GM13977 (cell line): ENCODE measurements around the gene TNFAIP1.

Source experiments
- DNase-seq: peaks from one replicate; pipeline ENCODE4 v3.0.0; 2012; ENCODE audit warnings: low spot score
- CTCF ChIP-seq: IDR thresholded peaks from 2 replicates; pipeline ENCODE4 v1.5.1; 2012; ENCODE audit warnings: mild to moderate bottlenecking, control low read depth; ENCODE audit not compliant: insufficient read depth; ENCODE audit errors: extremely low read depth, missing control alignments
- in situ Hi-C: fragments of 300-500 bp; cut with MboI; formaldehyde crosslinking; loops from one replicate; pipeline ENCODE4 v1.12.0; 2022; ENCODE audit warnings: low sequenced_read_pairs, low pct_unique_long_range_greater_than_20kb, mixed read lengths, inconsistent platforms; ENCODE audit not compliant: unreplicated experiment

The TNFAIP1 gene

GRCh38 chr17:28357061-28357900 lies 21.7 kb downstream of the TNFAIP1 start, which contains the start of gene POLDIP2:
Gene POLDIP2, minus strand, starts transcription at chr17:28357527. Its CDS starts 79 bp downstream, at chr17:28357448.
- in situ Hi-C loops: no loop called here
- no peak for TF ChIP-seq CTCF
- peak; percentile 98 for DNase-seq

GRCh38 chr17:28357901-28358197 lies 22.3 kb downstream of the TNFAIP1 start:
- in situ Hi-C loops: no loop called here
- no peak for DNase-seq
- TF ChIP-seq CTCF: no peak

- no peak for TF ChIP-seq CTCF
- DNase-seq: no peak
- in situ Hi-C loops: no loop called here
Measured at GRCh38 chr17:28363186-28363585, 27.6 kb downstream of the TNFAIP1 start.

- in situ Hi-C loops: no loop called here
- TF ChIP-seq CTCF: no peak
- no peak for DNase-seq
Measured at GRCh38 chr17:28363776-28364650, 28.5 kb downstream of the TNFAIP1 start.

- TF ChIP-seq CTCF: no peak
- in situ Hi-C loops: no loop called here
- no peak for DNase-seq
Measured at GRCh38 chr17:28364665-28365363, 29.3 kb downstream of the TNFAIP1 start, which contains the start of gene SEBOX. Gene SEBOX, minus strand, starts transcription at chr17:28365199. Its CDS starts 48 bp downstream, at chr17:28365151.

- no peak for DNase-seq
- in situ Hi-C loops: no loop called here
- no peak for TF ChIP-seq CTCF
Measured at GRCh38 chr17:28365487-28365886, 29.9 kb downstream of the TNFAIP1 start.
